AG08396 (cell line): ENCODE measurements around the gene SCN2B.

Experiments used
- DNase-seq: peaks from one replicate; pipeline ENCODE4 v3.0.0; 2012; ENCODE audit warnings: low spot score, mixed read lengths

Gene SCN2B

GRCh38 chr11:118175031-118175992, 1.1 kb downstream of the SCN2B start:
- DNase-seq, result peak; percentile 65

- DNase-seq, result no peak
These were observed 2.4 kb downstream of the SCN2B start for GRCh38 chr11:118174006-118174567.

GRCh38 chr11:118172356-118172755, 4.1 kb downstream of the SCN2B start:
- DNase-seq, result no peak

- DNase-seq, result peak; percentile 84
These were observed 5.0 kb downstream of the SCN2B start for GRCh38 chr11:118171269-118172062.

GRCh38 chr11:118170882-118171268, 5.6 kb downstream of the SCN2B start:
- no peak for DNase-seq

GRCh38 chr11:118170231-118170630, 6.2 kb downstream of the SCN2B start:
- no peak for DNase-seq

- no peak for DNase-seq
These were observed 6.9 kb downstream of the SCN2B start for GRCh38 chr11:118169300-118170140.

- no peak for DNase-seq
These were observed 7.7 kb downstream of the SCN2B start for GRCh38 chr11:118168751-118169150.

GRCh38 chr11:118168316-118168715, 8.1 kb downstream of the SCN2B start:
- DNase-seq, result no peak

- no peak for DNase-seq
These were observed 8.5 kb downstream of the SCN2B start for GRCh38 chr11:118167906-118168305.

GRCh38 chr11:118167253-118167652, 9.2 kb downstream of the SCN2B start:
- DNase-seq, result no peak

GRCh38 chr11:118166641-118167040, 9.8 kb downstream of the SCN2B start:
- no peak for DNase-seq

GRCh38 chr11:118164885-118165284, 11.6 kb downstream of the SCN2B start:
- DNase-seq, result no peak

GRCh38 chr11:118163494-118163893, 12.9 kb downstream of the SCN2B start:
- no peak for DNase-seq

- DNase-seq, result no peak
These were observed 13.6 kb downstream of the SCN2B start for GRCh38 chr11:118162846-118163245.

GRCh38 chr11:118161786-118162185, 14.7 kb downstream of the SCN2B start:
- no peak for DNase-seq

- DNase-seq, result no peak
These were observed 19.1 kb downstream of the SCN2B start for GRCh38 chr11:118157186-118157895.

GRCh38 chr11:118156531-118157185, 19.8 kb downstream of the SCN2B start:
- no peak for DNase-seq

GRCh38 chr11:118155776-118156530, 20.5 kb downstream of the SCN2B start:
- no peak for DNase-seq

- no peak for DNase-seq
These were observed 21.8 kb downstream of the SCN2B start for GRCh38 chr11:118154641-118155040.
